ENCODE results near the gene DPF1.
A peak's percentile ranks its signal among the peaks of the same experiment; 100 is the strongest.
"Not testable (repeated sequence)": the region's sequence is repeated elsewhere in the genome, so short reads cannot be mapped to it uniquely, and the experiment has no call there.

The DPF1 gene

DNA sequence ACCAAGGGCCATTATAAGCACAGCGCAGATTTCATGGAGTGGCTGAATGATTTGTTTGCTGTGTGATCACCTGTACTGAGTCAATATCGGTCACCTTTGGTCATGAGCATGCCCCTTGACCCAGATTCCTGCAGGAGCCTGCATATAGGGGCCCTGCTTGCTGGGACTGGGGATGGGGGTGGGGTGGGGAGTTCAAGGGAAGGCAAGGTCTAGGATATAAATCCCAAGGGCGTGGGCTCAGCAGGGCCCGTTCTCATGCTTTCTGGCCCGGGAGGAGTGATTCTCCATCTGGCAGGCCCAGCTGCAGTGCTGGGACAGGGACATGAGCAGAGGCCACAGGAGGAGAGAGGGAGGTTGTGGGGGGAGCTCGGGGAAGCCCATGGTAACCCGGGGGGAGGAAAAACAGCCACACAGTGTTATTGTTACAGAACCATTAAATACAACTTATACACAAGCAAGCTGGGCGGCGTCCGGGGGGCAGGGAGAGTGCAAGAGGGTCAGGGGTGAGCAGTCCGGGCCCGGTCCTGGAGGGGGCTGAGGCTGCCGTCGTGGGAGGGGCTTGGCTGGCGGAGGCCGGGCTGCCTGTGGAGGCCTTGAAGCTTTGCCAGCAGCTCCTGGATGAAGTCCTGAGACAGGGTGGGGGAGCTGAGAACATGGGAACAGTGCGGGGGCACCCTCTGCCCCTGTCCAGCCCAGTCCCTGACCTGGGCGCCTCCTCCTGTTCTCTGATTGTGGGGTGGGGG is 27.0 kb upstream of the DPF1 start:
- no peak for DNase-seq (ENCODE audit: low spot score)

DNA sequence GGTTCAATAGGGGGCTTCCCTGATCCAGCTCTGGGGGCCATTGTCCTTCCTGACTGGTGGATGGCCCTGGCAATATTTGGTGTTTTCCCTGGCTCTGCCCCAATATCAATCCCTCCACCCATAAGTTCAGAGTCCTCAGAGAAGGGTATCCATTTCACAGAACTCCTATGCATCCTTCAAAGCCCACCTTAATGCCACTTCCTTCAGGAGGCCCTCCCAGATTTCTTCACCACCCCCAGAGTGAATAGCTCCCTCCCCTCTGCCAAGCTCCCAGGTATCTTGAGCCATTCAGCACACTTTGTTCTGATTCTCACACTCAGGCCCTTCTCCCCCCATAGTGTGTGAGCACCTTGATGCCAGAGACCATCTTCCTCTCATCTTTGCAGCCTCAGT is 26.4 kb upstream of the DPF1 start:
- no peak for DNase-seq (ENCODE audit: low spot score)

DNA sequence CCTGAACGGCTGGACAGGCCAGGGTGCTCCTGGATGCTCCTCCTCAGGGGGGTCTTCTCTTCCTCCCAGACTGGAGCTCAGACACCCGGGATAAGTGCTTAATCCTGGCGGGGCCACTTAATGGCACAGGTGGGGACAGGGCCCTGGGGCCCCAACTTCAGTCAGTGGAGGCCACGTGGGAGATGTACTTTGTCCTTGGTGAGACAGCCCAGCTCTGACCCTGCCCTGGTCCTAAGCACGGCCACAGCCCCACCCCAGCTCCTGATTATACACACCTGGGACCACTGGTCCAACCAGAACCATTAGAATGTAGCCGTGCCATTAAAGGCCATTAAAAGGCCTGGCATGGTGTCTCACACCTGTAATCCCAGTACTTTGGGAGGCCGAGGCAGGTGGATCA is 24.4 kb upstream of the DPF1 start:
- no peak for DNase-seq (ENCODE audit: low spot score)

GRCh38 chr19:38247734-38248268 is 23.8 kb upstream of the DPF1 start:
- no peak for DNase-seq (ENCODE audit: low spot score)

GRCh38 chr19:38247126-38247525 is 23.1 kb upstream of the DPF1 start:
- no peak for DNase-seq (ENCODE audit: low spot score)

- no peak for DNase-seq (ENCODE audit: low spot score)
Observed at GRCh38 chr19:38245826-38246498, 21.9 kb upstream of the DPF1 start.

DNA sequence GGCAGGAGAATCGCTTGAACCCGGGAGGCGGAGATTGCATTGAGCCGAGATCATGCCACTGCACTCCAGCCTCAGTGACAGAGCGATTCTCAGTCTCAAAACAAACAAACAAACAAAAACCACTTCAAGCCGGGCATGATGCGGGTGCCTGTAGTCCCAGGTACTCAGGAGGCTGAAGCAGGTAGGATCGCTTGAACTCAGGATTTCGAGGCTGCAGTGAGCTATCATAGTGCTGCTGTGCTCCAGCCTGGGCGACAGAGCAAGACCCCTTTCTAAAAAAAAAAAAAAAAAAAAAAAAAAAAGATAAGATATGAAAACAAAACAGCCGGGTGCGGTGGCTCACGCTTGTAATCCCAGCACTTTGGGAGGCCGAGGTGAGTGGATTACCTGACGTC is 19.3 kb upstream of the DPF1 start:
- DNase-seq (ENCODE audit: low spot score): no peak

DNA sequence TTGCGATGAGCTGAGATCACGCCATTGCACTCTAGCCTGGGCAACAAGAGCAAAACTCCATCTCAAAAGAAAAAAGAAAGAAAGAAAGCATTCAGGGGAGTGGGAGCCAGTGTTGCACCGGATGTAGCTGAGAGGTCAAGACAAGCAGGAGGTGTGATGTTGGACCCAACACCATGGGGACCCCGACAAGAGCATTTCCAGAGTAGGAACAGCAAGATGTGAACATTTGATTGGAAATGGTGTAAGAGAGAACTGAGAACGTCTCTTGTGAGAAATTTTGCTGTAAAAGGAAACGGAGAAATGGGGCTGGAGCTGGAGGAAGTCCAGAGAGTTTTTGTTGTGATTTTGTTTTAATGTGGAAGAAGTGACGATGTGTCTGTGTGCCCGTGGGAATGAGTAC is 15.8 kb upstream of the DPF1 start:
- DNase-seq (ENCODE audit: low spot score): no peak

DNA sequence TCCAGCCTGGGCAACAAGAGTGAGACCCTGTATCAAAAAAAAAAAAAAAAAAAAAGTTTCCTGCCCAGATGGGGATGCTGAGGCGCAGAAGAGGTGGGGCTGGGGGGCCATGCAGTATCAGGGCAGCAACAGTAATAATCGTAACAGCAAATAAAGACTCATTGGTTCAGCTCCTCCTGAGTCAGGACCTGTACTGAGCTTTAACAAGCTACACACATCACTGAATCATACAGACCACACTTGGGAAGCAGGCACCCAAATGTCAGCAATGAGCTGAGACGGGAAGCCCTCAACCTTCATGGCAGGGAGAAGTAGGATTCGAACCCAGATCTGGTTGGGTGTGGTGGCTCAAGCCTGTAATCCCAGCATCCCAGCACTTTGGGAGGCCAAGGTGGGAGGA is 10.6 kb upstream of the DPF1 start:
- no peak for DNase-seq (ENCODE audit: low spot score)

- peak; percentile 89 for DNase-seq (ENCODE audit: low spot score)
Observed at GRCh38 chr19:38233740-38234251, 9.8 kb upstream of the DPF1 start.

- no peak for DNase-seq (ENCODE audit: low spot score)
Observed at GRCh38 chr19:38231918-38232317, 7.9 kb upstream of the DPF1 start.

DNA sequence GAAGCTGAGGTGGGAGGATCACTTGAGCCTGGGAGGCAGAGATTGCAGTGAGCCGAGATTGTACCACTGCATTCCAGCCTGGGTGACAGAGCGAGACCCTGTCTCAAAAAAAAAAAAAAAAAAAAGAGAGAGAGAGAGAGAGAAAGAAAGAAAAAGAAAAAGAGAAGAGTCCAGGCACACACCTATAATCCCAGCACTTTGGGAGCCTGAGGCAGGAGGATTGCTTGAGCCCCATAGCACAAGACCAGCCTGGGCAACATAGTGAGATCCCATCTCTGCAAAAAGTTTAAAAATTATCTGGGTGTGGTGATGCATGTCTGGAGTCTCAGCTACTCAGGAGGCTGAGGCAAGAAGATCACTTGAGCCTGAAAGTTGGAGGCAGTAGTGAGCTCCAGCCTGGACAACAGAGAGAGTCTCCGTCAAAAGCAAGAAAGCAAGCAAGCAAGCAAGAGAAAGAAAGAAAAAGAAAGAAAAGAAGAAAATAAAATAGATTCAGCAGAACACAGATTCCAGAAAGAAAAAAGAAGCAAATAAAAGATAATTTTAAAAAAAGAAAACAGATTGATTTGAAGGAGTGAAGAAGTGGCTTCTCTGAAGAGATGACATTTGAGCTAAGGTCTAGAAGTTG is 6.6 kb upstream of the DPF1 start:
- DNase-seq (ENCODE audit: low spot score): not testable (repeated sequence)

GRCh38 chr19:38229585-38230073 is 5.6 kb upstream of the DPF1 start:
- peak; percentile 94 for DNase-seq (ENCODE audit: low spot score)

DNA sequence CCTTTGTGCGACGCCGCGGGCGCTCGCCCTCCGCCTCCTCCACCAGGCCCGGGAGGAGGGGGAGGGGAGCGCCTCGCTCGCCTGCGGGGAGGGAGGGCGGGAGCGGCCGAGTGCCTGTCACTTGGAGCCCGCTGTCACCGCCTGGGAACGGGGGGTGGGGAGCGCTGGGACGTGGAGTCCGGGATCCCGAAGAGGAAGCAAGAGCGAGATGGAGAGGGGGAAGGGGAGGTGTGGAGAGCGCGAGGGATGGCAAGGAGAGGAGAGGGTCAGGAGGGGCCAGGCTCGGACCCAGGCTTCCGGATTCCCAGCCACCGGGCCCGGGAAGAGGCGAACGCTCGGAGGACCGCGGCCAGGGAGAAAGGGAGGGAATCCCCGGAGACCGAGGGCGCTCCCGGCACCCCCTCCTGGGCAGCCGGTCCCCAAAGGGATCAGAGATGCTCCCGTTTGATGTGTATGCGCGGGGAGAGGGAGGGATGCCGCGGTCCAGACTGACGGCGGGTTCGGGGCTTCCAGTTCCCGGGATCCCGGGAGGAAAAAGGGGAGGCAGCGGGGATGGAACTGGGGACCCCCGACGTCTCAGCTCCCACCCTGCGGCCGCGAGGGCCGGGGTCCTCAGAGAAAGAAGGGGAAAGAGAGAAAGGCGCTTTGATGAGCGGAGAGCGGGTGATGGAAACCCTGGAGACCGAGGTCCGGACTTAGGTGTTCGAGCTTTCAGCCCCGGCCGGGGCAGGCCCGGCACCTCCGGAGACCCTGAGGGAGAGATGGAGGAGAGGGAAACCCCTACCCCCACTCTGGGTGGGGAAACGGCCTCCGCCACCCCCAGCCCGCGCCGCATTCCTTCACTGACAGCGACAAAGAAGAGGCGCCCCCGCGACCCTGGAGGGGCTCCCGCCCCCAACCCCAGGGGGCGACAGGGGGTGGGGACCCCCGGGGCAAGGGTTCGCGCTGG is 4.7 kb upstream of the DPF1 start:
- DNase-seq (ENCODE audit: low spot score): peak; percentile 40

- no peak for DNase-seq (ENCODE audit: low spot score)
Observed at GRCh38 chr19:38228005-38228377, 4.0 kb upstream of the DPF1 start.

- no peak for DNase-seq (ENCODE audit: low spot score)
Observed at GRCh38 chr19:38227287-38228004, 3.4 kb upstream of the DPF1 start.

DNA sequence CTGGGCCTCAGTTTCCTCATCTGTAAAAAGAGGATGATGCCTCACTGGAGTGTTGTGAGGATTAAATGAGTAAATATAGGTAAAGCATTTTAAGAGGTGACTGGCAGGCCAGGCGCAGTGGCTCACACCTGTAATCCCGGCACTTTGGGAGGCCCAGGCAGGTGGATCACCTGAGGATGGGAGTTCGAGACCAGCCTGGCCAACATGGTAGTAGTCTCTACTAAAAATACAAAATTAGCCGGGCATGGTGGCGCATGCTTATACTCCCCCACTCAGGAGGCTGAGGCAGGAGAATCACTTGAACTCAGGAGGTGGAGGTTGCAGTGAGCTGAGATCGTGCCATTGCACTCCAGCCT is 819 bp upstream of the DPF1 start:
- not testable (repeated sequence) for DNase-seq (ENCODE audit: low spot score)

GRCh38 chr19:38223617-38224013 is 407 bp downstream of the DPF1 start:
- DNase-seq (ENCODE audit: low spot score): no peak

- DNase-seq (ENCODE audit: low spot score): no peak
Observed at GRCh38 chr19:38223119-38223523, 901 bp downstream of the DPF1 start.

- no peak for DNase-seq (ENCODE audit: low spot score)
Observed at GRCh38 chr19:38221919-38222830, 1.8 kb downstream of the DPF1 start.
